ENCODE measurements around the gene MELTF.

MELTF gene

GRCh38 chr3:196966526-196967401 lies 62.9 kb downstream of the MELTF start:
- no peak for DNase-seq

- DNase-seq: no peak
Observed at GRCh38 chr3:196965804-196966173, 63.8 kb downstream of the MELTF start.

GRCh38 chr3:196965112-196965803 lies 64.4 kb downstream of the MELTF start:
- no peak for DNase-seq

- DNase-seq: no peak
Observed at GRCh38 chr3:196963631-196963953, 66.0 kb downstream of the MELTF start.

GRCh38 chr3:196962930-196963630 lies 66.5 kb downstream of the MELTF start:
- DNase-seq: no peak

GRCh38 chr3:196962108-196962929 lies 67.3 kb downstream of the MELTF start:
- DNase-seq: no peak

GRCh38 chr3:196954832-196955231 lies 74.8 kb downstream of the MELTF start:
- DNase-seq: no peak
